ENCODE data around the gene TAL2.

GRCh38 chr9:105694848-105695581, 32.8 kb downstream of the TAL2 start:
- TF ChIP-seq POLR2AphosphoS5 (IDR thresholded peaks at IDR 0.05; ENCODE audit: low read depth, low read length) (no peak), TAF1 (IDR thresholded peaks at IDR 0.05; ENCODE audit: borderline replicate concordance, low read depth, low read length) (no peak), CTCF (IDR thresholded peaks at IDR 0.05) (no peak), RFX5 (IDR thresholded peaks at IDR 0.05; ENCODE audit: low read length) (no peak), RCOR1 (IDR thresholded peaks at IDR 0.05; ENCODE audit: low read length) (no peak), JUND (IDR thresholded peaks at IDR 0.05) (no peak), EP300 (IDR thresholded peaks at IDR 0.05; ENCODE audit: borderline replicate concordance in 1 of 2, low read depth in 1 of 2, low read length in 1 of 2) (no peak), FOSL2 (IDR thresholded peaks at IDR 0.05; ENCODE audit: borderline replicate concordance, low read depth) (no peak), TEAD4 (IDR thresholded peaks at IDR 0.05; ENCODE audit: borderline replicate concordance, insufficient read depth) (no peak), SIN3A (IDR thresholded peaks at IDR 0.05; ENCODE audit: borderline replicate concordance, low read depth, low read length) (no peak), TCF12 (IDR thresholded peaks at IDR 0.05) (no peak)
- TF ChIP-seq, protein P1, sequence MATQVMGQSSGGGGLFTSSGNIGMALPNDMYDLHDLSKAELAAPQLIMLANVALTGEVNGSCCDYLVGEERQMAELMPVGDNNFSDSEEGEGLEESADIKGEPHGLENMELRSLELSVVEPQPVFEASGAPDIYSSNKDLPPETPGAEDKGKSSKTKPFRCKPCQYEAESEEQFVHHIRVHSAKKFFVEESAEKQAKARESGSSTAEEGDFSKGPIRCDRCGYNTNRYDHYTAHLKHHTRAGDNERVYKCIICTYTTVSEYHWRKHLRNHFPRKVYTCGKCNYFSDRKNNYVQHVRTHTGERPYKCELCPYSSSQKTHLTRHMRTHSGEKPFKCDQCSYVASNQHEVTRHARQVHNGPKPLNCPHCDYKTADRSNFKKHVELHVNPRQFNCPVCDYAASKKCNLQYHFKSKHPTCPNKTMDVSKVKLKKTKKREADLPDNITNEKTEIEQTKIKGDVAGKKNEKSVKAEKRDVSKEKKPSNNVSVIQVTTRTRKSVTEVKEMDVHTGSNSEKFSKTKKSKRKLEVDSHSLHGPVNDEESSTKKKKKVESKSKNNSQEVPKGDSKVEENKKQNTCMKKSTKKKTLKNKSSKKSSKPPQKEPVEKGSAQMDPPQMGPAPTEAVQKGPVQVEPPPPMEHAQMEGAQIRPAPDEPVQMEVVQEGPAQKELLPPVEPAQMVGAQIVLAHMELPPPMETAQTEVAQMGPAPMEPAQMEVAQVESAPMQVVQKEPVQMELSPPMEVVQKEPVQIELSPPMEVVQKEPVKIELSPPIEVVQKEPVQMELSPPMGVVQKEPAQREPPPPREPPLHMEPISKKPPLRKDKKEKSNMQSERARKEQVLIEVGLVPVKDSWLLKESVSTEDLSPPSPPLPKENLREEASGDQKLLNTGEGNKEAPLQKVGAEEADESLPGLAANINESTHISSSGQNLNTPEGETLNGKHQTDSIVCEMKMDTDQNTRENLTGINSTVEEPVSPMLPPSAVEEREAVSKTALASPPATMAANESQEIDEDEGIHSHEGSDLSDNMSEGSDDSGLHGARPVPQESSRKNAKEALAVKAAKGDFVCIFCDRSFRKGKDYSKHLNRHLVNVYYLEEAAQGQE (IDR thresholded peaks at IDR 0.05; ENCODE audit: low read depth, low read length), result no peak
- TF ChIP-seq, protein P2, sequence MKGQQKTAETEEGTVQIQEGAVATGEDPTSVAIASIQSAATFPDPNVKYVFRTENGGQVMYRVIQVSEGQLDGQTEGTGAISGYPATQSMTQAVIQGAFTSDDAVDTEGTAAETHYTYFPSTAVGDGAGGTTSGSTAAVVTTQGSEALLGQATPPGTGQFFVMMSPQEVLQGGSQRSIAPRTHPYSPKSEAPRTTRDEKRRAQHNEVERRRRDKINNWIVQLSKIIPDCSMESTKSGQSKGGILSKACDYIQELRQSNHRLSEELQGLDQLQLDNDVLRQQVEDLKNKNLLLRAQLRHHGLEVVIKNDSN (IDR thresholded peaks at IDR 0.05; ENCODE audit: borderline replicate concordance, low read depth), result peak; percentile 40; the same call in 1 of the 2 replicates
